Urinary bladder (tissue), 4 donors: ENCODE results near the gene TRMT5. TPM values are rescaled to one million over a fixed set of nuclear protein-coding genes. Genes with fewer than 3 reads are reported as not detected.

Experiments used
- DNase-seq: peaks from one replicate; pipeline ENCODE4 v3.0.0-alpha.2; 2015; ENCODE audit errors: extremely low spot score
- H3K27ac ChIP-seq: one replicate; pipeline ENCODE4 v1.5.1; 2013; ENCODE audit warnings: low read depth, mild to moderate bottlenecking, moderate library complexity
- H3K36me3 ChIP-seq: one replicate; pipeline ENCODE4 v1.6.1; 2013; ENCODE audit warnings: mild to moderate bottlenecking, moderate library complexity; ENCODE audit not compliant: insufficient read depth
- H3K4me1 ChIP-seq: one replicate; pipeline ENCODE4 v1.6.1; 2013; ENCODE audit warnings: mild to moderate bottlenecking, moderate library complexity; ENCODE audit not compliant: insufficient read depth
- H3K4me3 ChIP-seq: one replicate; pipeline ENCODE4 v1.5.1; 2013; ENCODE audit warnings: low read depth, low read length
- WGBS: extraction: QIAGEN DNeasy Blood & Tissue Kit; methylation state at CpG from one replicate; pipeline ENCODE4 v1.1.7; 2013; 5-methylcytosine and 5-hydroxymethylcytosine counted together
- polyA plus RNA-seq: library from polyadenylated mRNA; stranded (reverse); fragments of 200-250 nt; gene quantifications from one replicate; pipeline ENCODE4 v1.2.3, GENCODE V29; 2013
- total RNA-seq: library from RNA; depleted of rRNA; stranded (reverse); fragments of >200 nt; gene quantifications from one replicate; pipeline ENCODE4 v1.2.3, GENCODE V29; 2014
- donor health status: healthy with polysubstance abuse.
- donor health status: healthy.

Gene TRMT5
- total and polyA plus RNA-seq, 2 donors = 8.4 to 23.4 TPM

DNA sequence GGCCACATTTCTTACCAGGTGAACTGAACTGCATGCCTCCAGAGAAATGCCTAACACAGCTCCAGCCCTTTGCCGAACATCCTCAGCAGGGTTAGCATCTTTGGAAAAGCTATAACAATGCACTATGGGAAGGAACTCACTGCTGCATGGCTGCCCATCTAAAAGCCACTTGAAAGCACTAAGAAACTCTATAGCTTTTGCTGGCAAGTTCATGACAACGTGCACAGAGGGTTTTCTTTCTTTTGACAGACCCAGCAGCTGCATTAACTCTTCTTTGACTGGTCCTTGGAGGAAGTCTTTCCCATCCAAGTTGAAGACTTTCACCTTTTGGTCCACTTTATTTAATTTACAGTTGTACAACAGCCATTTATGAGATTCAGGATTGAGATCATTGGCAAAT lies 5.3 kb downstream of the TRMT5 start:
- Histone ChIP-seq H3K4me3 (no peak overlapping the region), H3K27ac (no peak overlapping the region), H3K36me3 (no peaks in the 10 kb centered on the region), H3K4me1 (no peaks in the 10 kb centered on the region)
- WGBS = 39% methylated on average over 2 of the region's 2 CpGs
- DNase-seq = no peak

DNA sequence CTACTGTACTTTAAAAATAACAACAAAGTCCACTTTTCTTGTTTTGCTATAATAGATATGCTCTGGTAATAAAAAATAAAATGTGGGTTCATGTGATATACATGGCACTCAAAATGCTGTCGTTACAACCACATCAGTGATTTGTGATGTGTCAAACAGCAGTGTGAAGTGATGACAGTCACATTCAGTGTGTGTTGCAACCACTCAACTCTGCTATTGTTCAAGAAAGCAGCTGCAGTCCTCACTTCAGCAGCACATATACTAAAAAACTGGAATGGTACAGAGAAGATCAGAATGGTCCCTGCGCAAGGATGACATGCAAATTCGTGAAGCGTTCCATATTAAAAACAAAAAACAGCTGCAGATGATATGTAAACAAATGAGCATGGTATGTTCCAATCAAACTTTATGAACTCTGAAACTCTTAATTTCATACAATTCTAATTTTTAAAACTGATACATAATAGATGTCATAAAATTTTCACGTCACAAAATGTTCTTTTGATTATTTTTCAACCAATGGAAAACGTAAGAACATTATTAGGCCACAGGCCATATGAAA lies 6.7 kb downstream of the TRMT5 start:
- Histone ChIP-seq H3K4me1 (no peaks in the 10 kb centered on the region), H3K4me3 (no peak overlapping the region), H3K36me3 (no peaks in the 10 kb centered on the region), H3K27ac (no peak overlapping the region)
- DNase-seq = no peak
- WGBS = 74% methylated on average over 6 of the region's 6 CpGs

- no peak overlapping the region for H3K4me3 ChIP-seq
- no peak for DNase-seq
- no peak overlapping the region for H3K27ac ChIP-seq
- no peaks in the 10 kb centered on the region for H3K4me1 ChIP-seq
- over 99% methylated on average over 3 of the region's 3 CpGs for WGBS
- H3K36me3 ChIP-seq = no peaks in the 10 kb centered on the region
These were observed 7.8 kb downstream of the TRMT5 start for GRCh38 chr14:60973070-60973469.

DNA sequence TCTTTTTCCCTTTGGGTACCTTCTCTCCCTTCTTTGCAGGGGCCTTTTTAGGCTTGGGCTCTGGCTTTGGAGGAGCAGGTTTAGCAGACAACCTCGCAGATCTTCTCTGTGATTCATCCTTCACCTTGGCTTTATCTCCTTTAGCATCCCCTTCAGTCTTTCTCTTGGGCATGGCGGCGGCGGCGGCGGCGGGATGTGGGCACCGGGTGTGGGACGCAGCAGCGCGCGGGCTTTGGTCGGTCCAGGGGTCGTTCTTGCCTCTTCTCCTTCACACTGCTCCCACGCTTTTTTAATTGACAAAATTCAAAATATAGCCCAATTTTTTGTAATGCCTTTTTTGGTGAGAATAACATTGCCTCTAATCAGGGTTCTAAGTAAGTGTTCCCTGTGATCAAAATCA lies 8.6 kb downstream of the TRMT5 start:
- H3K36me3 ChIP-seq = no peaks in the 10 kb centered on the region
- no peaks in the 10 kb centered on the region for H3K4me1 ChIP-seq
- H3K27ac ChIP-seq = no peak overlapping the region
- no peak overlapping the region for H3K4me3 ChIP-seq
- 96% methylated on average over 15 of the region's 15 CpGs for WGBS
- DNase-seq = no peak

GRCh38 chr14:60971271-60971670 lies 9.6 kb downstream of the TRMT5 start:
- H3K36me3 ChIP-seq = no peaks in the 10 kb centered on the region

GRCh38 chr14:60970146-60970545 lies 10.7 kb downstream of the TRMT5 start:
- Histone ChIP-seq H3K4me1 (no peaks in the 10 kb centered on the region), H3K36me3 (no peaks in the 10 kb centered on the region), H3K4me3 (no peak overlapping the region), H3K27ac (no peak overlapping the region)
- no peak for DNase-seq
- WGBS = 83% methylated on average over 2 of the region's 2 CpGs

More at GRCh38 chr14:60971271-60971670, 9.6 kb downstream of the TRMT5 start:
- 15% methylated on average over 2 of the region's 2 CpGs for WGBS
- no peak overlapping the region for H3K4me3 ChIP-seq
- no peak overlapping the region for H3K27ac ChIP-seq
- no peak for DNase-seq
- H3K4me1 ChIP-seq = no peaks in the 10 kb centered on the region

GRCh38 chr14:60968671-60969070 lies 12.2 kb downstream of the TRMT5 start:
- Histone ChIP-seq H3K4me3 (no peak overlapping the region), H3K36me3 (no peaks in the 10 kb centered on the region), H3K4me1 (no peaks in the 10 kb centered on the region), H3K27ac (no peak overlapping the region)
- DNase-seq = no peak

DNA sequence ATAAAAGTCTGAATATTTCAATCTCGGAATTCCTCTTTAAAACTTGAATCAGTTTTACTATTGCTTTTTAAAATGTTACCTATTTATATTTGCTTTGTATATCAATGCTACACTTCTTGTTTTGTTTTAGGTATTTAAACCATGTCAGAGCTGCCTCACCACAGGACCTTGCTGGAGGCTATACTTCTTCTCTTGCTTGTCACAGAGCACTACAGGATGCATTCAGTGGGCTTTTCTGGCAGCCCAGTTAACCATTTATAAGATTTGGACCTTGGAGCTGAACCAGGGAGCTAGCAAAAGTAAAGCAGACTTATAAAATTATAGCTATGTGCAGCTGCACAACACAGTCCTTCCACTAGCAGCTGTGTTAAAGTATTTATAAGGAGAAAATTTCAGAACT lies 12.8 kb downstream of the TRMT5 start:
- Histone ChIP-seq H3K4me3 (no peak overlapping the region), H3K36me3 (no peaks in the 10 kb centered on the region), H3K27ac (peak overlapping the region; percentile 23), H3K4me1 (no peaks in the 10 kb centered on the region)
- DNase-seq = no peak
- 67% methylated on average over 1 of the region's 1 CpG for WGBS

DNA sequence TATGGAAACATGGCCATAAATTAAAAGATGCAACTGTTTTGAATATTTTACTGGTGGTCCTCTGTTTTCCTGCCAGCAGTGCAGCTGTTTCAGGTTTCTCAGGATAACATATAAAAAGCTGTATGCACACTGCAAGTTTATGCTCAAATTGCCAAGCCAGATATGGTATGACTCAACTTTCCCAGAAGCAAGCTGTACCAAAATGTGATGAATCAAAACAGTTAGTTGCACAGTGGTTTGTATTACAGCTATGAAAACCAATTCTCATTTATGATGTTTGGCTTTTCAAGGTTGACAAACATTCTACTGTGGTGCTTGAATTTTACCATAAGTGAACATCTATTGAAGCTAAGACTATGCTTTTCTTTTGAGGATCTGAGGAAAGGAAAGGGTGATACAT lies 15.5 kb downstream of the TRMT5 start:
- H3K4me3 ChIP-seq = no peak overlapping the region
- H3K4me1 ChIP-seq = no peaks in the 10 kb centered on the region
- no peak for DNase-seq
- H3K36me3 ChIP-seq = no peaks in the 10 kb centered on the region
- no peak overlapping the region for H3K27ac ChIP-seq

- no peak for DNase-seq
- no peaks in the 10 kb centered on the region for H3K4me1 ChIP-seq
- WGBS = 34% methylated on average over 2 of the region's 2 CpGs
- H3K36me3 ChIP-seq = no peaks in the 10 kb centered on the region
- H3K4me3 ChIP-seq = no peak overlapping the region
- no peak overlapping the region for H3K27ac ChIP-seq
These were observed 16.0 kb downstream of the TRMT5 start for GRCh38 chr14:60964904-60965303.

DNA sequence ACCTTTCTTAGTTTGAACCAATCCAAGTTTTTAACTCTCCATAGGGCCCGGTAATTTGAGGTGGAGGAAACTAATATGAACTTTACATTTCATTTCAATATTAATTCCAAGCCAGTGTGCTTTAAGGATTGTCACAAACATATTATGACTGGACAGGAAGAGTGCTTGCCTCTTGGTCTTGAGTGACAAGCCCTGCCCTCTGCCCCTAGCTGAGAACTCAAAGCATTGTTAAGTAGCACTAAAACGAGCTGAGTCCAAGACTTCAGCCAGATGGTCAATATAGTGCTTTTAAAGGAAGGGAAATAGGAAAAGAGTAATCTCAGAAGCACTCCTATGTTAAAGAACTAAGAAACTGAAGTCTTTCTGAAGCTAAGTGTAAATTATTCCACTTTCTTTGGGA lies 17.1 kb downstream of the TRMT5 start:
- no peak for DNase-seq
- Histone ChIP-seq H3K36me3 (no peaks in the 10 kb centered on the region), H3K4me1 (no peaks in the 10 kb centered on the region), H3K4me3 (no peak overlapping the region), H3K27ac (no peak overlapping the region)
- 56% methylated on average over 2 of the region's 2 CpGs for whole genome bisulfite sequencing

DNA sequence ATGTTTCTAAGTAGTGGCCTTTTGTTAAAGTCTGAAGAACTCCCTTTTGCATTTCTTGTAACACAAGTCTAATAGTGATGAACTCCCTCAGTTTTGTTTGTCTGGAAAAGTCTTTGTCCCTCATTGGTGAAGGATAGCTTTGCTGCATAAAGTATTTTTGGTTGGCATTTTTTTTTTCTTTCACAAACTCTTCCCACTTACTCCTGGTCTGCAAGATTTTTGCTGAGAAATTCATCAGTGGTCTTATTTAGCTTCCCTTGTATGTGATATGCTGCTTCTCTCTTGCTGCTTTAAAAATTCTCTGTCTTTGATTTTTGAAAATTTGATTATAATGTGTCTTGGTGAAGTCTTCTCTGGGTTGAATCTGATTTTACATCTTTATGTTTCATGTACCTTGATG lies 22.7 kb downstream of the TRMT5 start:
- no peaks in the 10 kb centered on the region for H3K4me1 ChIP-seq
- no peak overlapping the region for H3K4me3 ChIP-seq
- DNase-seq = no peak
- H3K36me3 ChIP-seq = no peaks in the 10 kb centered on the region
- no peak overlapping the region for H3K27ac ChIP-seq

DNA sequence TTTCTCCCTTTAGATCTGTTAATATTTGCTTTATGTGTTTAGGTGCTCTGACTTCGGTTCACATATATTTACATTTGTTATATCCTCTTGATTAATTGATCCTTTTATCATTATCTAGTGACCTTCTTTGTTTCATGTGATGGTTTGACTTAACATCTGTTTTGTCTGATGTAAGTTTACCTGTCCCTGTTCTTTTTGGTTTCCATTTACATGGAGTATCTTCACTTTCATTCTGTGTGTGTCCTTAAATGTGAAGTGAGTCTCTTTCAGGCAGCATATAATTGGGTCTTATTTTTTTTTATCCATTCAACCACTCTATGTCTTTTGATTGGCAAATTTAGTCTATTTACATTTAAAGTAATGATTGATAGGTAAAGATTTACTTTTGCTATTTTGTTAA lies 24.2 kb downstream of the TRMT5 start:
- Histone ChIP-seq H3K27ac (no peak overlapping the region), H3K36me3 (no peaks in the 10 kb centered on the region), H3K4me1 (no peaks in the 10 kb centered on the region), H3K4me3 (no peak overlapping the region)
- no peak for DNase-seq
- WGBS = 96% methylated on average over 1 of the region's 1 CpG

- 95% methylated on average over 4 of the region's 4 CpGs for WGBS
- no peak for DNase-seq
- Histone ChIP-seq H3K27ac (no peak overlapping the region), H3K4me3 (no peak overlapping the region), H3K36me3 (no peaks in the 10 kb centered on the region), H3K4me1 (no peaks in the 10 kb centered on the region)
These were observed 24.7 kb downstream of the TRMT5 start for GRCh38 chr14:60956202-60956601.

GRCh38 chr14:60951776-60952435 lies 29.0 kb downstream of the TRMT5 start:
- no peak overlapping the region for H3K4me3 ChIP-seq
- H3K27ac ChIP-seq = no peak overlapping the region
- WGBS = 59% methylated on average over 3 of the region's 3 CpGs
- no peak for DNase-seq
- H3K4me1 ChIP-seq = no peaks in the 10 kb centered on the region
- no peaks in the 10 kb centered on the region for H3K36me3 ChIP-seq
